ENCODE results near the gene CEP57L1. TPM values are rescaled to one million over a fixed set of nuclear protein-coding genes. Genes with fewer than 3 reads are reported as not detected.
"Not testable (repeated sequence)": the region's sequence is repeated elsewhere in the genome, so short reads cannot be mapped to it uniquely, and the experiment has no call there.

CEP57L1 gene
- total RNA-seq, 2 experiments from 2014 or later: 23.8 to 36.9 TPM

DNA sequence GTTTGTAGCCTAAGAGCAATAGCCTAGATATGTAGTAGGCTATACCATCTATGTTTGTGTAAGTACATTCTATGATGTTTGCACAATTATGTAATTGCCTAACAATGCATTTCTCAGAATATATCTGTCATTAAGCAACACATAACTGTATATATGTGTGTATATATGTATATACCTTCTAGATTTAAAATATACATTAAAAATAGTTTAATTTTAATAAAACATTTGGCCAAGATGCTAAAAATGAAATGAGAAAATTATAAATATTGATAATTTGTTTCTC, 21.2 kb upstream of the CEP57L1 start:
- ATAC-seq (no peak), DNase-seq (no peak)
- H3K4me3 Mint-ChIP-seq: no peak overlapping the region
- peaks cover 19% of the 10 kb centered on the region for H3K4me1 Mint-ChIP-seq
- ChIA-PET POLR2A (no interaction called here), CTCF (interaction anchor here (0.8 to 6.1 kb wide), 26 partner anchors 8 to 531 kb away, joined by 3 to 106 read pairs (median 6); partner anchors contain the start of genes CEP57L1 and SESN1)
- intact Hi-C loops (cut with DNase I, micrococcal nuclease): loop anchor here (5.0 kb wide), 4 partner anchors 162 to 517 kb away; no protein-coding TSS in a partner anchor
- no peak overlapping the region for H3K27ac Mint-ChIP-seq
- H3K27me3 Mint-ChIP-seq: no peaks in the 10 kb centered on the region
- H3K9me3 Mint-ChIP-seq (ENCODE audit: low read depth): no peaks in the 10 kb centered on the region
- H3K36me3 Mint-ChIP-seq (ENCODE audit: low read depth): no peaks in the 10 kb centered on the region

DNA sequence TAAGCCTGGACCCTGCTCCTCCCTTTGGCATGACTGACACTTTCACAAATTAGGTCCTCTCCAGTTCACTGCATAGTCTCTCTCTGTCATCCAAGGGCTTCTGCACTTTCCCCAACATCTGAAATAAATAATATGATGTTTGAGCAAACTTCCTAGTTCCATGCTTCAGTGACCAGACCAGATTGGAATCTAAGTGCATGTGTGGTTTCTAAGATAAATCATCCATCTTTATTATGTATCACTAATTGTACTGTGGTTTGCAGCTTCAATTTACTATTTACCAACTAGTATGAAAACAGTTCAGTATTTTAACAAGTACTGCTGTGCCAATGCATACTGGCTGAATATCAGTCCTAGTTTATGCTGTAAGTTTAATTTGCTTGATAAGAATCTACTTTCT, 19.4 kb upstream of the CEP57L1 start:
- H3K9me3 Mint-ChIP-seq (ENCODE audit: low read depth): no peaks in the 10 kb centered on the region
- peaks cover 16% of the 10 kb centered on the region for H3K4me1 Mint-ChIP-seq
- intact Hi-C loops (cut with DNase I, micrococcal nuclease): no loop called here
- DNase-seq (no peak), ATAC-seq (no peak)
- H3K27ac Mint-ChIP-seq: no peak overlapping the region
- no peaks in the 10 kb centered on the region for H3K36me3 Mint-ChIP-seq (ENCODE audit: low read depth)
- H3K4me3 Mint-ChIP-seq: no peak overlapping the region
- H3K27me3 Mint-ChIP-seq: no peaks in the 10 kb centered on the region
- CTCF ChIA-PET: interaction anchor here (0.5 to 6.1 kb wide), 5 partner anchors 12 to 533 kb away, joined by 3 to 106 read pairs (median 4); no protein-coding TSS in a partner anchor
- POLR2A ChIA-PET: no interaction called here

DNA sequence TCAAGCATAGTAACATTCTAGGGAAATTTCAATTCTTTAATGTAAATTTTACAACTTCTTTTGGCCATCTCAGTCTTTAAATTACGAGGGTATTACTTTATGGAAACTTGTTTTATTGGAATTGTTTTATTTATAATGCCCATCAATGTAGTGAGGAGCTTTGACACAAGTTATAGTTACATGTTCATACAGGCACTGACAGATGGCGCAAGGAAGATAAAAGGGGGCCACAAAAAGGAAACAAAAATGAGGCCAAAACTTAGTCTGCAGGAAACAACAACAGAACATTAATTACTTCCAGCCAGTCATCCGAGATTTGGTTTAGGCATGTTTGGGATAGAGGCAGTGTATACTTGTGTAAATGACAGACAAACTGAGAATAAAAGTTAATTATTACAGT, 18.9 kb upstream of the CEP57L1 start:
- POLR2A ChIA-PET: no interaction called here
- DNase-seq: no peak
- intact Hi-C loops (cut with DNase I, micrococcal nuclease): no loop called here
- Mint-ChIP-seq H3K27ac (no peak overlapping the region), H3K9me3 (ENCODE audit: low read depth) (no peaks in the 10 kb centered on the region), H3K27me3 (no peaks in the 10 kb centered on the region), H3K36me3 (ENCODE audit: low read depth) (no peaks in the 10 kb centered on the region), H3K4me1 (peaks cover 11% of the 10 kb centered on the region), H3K4me3 (no peak overlapping the region)
- ATAC-seq: no peak
- CTCF ChIA-PET: interaction anchor here (2.4 to 6.1 kb wide), 2 partner anchors 12 to 533 kb away, joined by 8 to 106 read pairs; no protein-coding TSS in a partner anchor

DNA sequence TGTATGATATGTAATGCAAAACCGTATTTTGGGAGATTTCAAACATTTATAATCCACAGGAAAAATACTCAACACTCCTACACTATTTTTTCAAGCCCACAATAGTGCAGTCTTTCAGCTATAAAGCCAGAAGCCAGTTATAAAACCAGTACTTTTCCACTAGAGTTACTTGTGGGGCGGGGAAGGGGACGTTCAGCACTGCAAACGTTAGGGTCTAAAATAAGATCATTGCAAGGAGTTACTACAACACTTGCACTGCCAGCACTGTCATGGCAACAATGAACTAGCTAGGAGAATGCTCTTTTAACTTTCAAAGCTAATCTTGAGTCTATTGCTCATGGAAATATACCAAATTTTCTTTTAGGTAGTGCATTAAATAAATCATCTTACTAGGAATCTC, 15.3 kb upstream of the CEP57L1 start:
- DNase-seq (no peak), ATAC-seq (no peak)
- ChIA-PET CTCF (interaction anchor here (0.7 to 1.2 kb wide), 3 partner anchors 14 to 973 kb away, joined by 3 to 6 read pairs (median 3); no protein-coding TSS in a partner anchor), POLR2A (interaction anchor here (0.7 kb wide), 1 partner anchor 9 kb away, joined by 3 read pairs; no protein-coding TSS in a partner anchor)
- peaks cover 4% of the 10 kb centered on the region for H3K4me1 Mint-ChIP-seq
- H3K27ac Mint-ChIP-seq: no peak overlapping the region
- H3K4me3 Mint-ChIP-seq: no peak overlapping the region
- intact Hi-C loops (cut with DNase I, micrococcal nuclease): no loop called here
- H3K27me3 Mint-ChIP-seq: no peaks in the 10 kb centered on the region
- H3K9me3 Mint-ChIP-seq (ENCODE audit: low read depth): no peaks in the 10 kb centered on the region
- H3K36me3 Mint-ChIP-seq (ENCODE audit: low read depth): no peaks in the 10 kb centered on the region

DNA sequence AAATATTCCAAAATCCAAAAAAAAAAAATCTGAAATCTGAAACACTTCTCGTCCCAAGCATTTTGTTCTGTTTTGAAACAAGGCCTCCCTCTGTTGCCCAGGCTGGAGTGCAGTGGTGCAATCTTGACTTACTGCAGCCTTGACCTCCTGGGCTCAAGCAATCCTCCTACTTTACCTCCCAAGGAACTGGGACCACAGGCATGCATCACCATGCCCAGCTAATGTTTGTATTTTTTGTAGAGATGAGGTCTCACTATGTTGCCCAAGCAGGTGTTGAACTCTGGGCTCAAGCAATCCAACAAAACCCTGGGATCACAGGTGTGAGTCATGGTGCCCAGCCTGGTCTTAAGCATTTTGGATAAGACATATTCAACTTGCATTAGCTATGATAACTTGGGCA, 14.3 kb upstream of the CEP57L1 start:
- H3K4me1 Mint-ChIP-seq: peaks cover 4% of the 10 kb centered on the region
- H3K36me3 Mint-ChIP-seq (ENCODE audit: low read depth): no peaks in the 10 kb centered on the region
- no peaks in the 10 kb centered on the region for H3K9me3 Mint-ChIP-seq (ENCODE audit: low read depth)
- ATAC-seq (no peak), DNase-seq (no peak)
- no peak overlapping the region for H3K27ac Mint-ChIP-seq
- H3K27me3 Mint-ChIP-seq: no peaks in the 10 kb centered on the region
- ChIA-PET POLR2A (no interaction called here), CTCF (interaction anchor here (0.8 to 2.3 kb wide), 2 partner anchors 8 to 113 kb away, joined by 7 to 12 read pairs; no protein-coding TSS in a partner anchor)
- no peak overlapping the region for H3K4me3 Mint-ChIP-seq
- intact Hi-C loops (cut with DNase I, micrococcal nuclease): no loop called here

DNA sequence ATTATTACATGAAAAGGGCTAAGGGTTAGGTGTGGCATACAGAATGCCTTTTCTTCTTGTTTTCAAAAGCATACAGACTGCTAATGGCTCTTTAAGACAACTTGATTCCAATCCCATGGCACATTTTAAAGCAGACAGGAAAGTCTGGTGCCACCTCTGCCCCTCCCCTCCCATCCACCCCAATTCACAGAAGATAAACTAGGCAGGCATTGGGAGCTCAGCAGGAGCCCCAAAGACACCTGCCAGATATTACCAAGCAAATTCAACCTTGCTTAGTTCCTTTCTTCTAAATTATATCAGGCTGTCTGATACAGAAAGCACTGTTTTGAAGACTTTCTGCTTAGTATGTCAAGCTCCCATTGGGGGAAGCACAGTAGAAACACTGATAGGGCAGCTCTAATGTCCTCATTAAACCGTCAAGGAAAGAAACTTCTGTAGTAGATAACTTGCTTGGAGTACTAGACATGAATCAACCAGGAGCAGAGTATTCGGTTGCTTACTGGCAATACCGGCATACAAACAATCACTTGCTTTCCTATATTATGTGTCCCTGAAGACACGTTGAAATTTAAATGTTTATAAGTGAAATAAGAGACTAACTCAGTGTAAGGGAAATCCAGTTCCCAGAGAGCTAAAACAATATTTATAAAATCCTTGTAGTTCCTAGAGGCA, 13.7 kb upstream of the CEP57L1 start:
- POLR2A ChIA-PET: no interaction called here
- H3K27me3 Mint-ChIP-seq: no peaks in the 10 kb centered on the region

DNA sequence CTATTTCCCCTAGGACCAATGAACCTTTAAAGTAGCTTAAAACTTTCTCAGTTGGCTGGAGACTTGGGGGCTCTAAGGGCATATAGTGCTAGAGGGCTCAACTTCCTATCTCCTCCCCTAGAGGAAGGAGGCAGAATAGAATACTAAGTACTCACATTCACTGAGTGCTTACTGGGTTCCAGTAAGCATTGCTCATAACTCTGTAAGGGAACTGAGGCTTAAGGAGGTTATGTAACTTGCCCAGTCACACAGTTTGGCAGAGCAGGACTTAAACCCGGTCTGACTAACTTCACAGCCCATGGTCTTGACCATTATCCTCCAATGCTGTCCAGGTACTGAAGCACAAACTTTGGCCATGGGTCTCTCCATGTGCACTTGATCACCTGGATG, 13.1 kb upstream of the CEP57L1 start:
- ATAC-seq: peak; percentile 75
- Mint-ChIP-seq H3K4me3 (no peak overlapping the region), H3K36me3 (ENCODE audit: low read depth) (no peaks in the 10 kb centered on the region), H3K27ac (no peak overlapping the region), H3K27me3 (no peaks in the 10 kb centered on the region), H3K9me3 (ENCODE audit: low read depth) (no peaks in the 10 kb centered on the region), H3K4me1 (peaks cover 5% of the 10 kb centered on the region)
- POLR2A ChIA-PET: no interaction called here
- CTCF ChIA-PET: interaction anchor here (2.3 kb wide), 1 partner anchor 9 kb away, joined by 12 read pairs; no protein-coding TSS in a partner anchor
- no peak for DNase-seq
- intact Hi-C loops (cut with DNase I, micrococcal nuclease): no loop called here

More for the DNA sequence above, 13.7 kb upstream of the CEP57L1 start:
- H3K36me3 Mint-ChIP-seq (ENCODE audit: low read depth): no peaks in the 10 kb centered on the region
- no peaks in the 10 kb centered on the region for H3K9me3 Mint-ChIP-seq (ENCODE audit: low read depth)
- CTCF ChIA-PET: interaction anchor here (0.8 to 2.3 kb wide), 2 partner anchors 8 to 113 kb away, joined by 7 to 12 read pairs; no protein-coding TSS in a partner anchor
- no peak overlapping the region for H3K27ac Mint-ChIP-seq
- no peak overlapping the region for H3K4me3 Mint-ChIP-seq
- no peak for DNase-seq
- ATAC-seq: no peak
- intact Hi-C loops (cut with DNase I, micrococcal nuclease): no loop called here
- H3K4me1 Mint-ChIP-seq: peaks cover 4% of the 10 kb centered on the region

DNA sequence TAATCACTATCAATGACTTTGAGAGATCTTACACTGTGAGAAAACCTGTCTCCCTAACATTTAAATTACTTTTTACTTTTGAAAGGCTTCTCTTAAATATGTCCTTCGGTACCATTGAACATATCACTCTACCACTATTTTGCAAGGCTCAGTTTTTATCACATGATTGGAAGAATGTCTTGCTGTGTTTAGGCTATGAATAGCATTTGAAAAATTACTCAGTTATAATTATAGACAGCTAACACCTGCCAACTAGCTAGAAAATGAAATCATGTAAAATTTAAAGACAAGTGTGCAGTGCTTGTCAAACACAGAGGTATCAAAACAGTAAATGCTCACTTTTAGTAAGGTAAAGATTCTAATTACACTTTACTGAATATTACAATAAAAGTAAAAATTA, 11.7 kb upstream of the CEP57L1 start:
- intact Hi-C loops (cut with DNase I, micrococcal nuclease): no loop called here
- Mint-ChIP-seq H3K36me3 (ENCODE audit: low read depth) (no peaks in the 10 kb centered on the region), H3K27me3 (no peaks in the 10 kb centered on the region), H3K4me1 (peaks cover 7% of the 10 kb centered on the region), H3K9me3 (ENCODE audit: low read depth) (no peaks in the 10 kb centered on the region), H3K27ac (no peak overlapping the region), H3K4me3 (no peak overlapping the region)
- ChIA-PET POLR2A (no interaction called here), CTCF (interaction anchor here (1.1 to 3.0 kb wide), 2 partner anchors 11 to 191 kb away, joined by 3 to 25 read pairs; no protein-coding TSS in a partner anchor)
- DNase-seq (no peak), ATAC-seq (no peak)

DNA sequence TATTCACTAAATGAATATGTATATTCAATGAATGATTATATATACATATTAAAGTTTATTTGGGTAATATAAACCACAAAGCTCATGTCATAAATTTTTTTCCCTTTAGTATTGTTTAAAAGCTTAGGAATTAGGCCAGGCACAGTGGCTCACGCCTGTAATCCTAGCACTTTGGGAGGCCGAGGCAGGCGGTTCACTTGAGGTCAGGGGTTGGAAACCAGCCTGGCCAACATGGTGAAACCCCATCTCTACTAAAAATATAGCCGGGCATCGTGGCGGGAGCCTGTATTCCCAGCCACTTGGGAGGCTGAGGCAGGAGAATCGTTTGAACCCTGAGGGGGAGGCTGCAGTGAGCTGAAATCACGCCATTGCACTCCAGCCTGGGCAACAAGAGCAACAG, 11.2 kb upstream of the CEP57L1 start:
- DNase-seq; H3K36me3 Mint-ChIP-seq (ENCODE audit: low read depth); POLR2A ChIA-PET; ATAC-seq; H3K4me1 Mint-ChIP-seq; H3K9me3 Mint-ChIP-seq (ENCODE audit: low read depth); H3K27me3 Mint-ChIP-seq; H3K4me3 Mint-ChIP-seq; intact Hi-C loops (cut with DNase I, micrococcal nuclease); H3K27ac Mint-ChIP-seq: not testable (repeated sequence)
- CTCF ChIA-PET: interaction anchor here (0.7 to 3.0 kb wide), 6 partner anchors 11 to 240 kb away, joined by 3 to 25 read pairs (median 3); no protein-coding TSS in a partner anchor

DNA sequence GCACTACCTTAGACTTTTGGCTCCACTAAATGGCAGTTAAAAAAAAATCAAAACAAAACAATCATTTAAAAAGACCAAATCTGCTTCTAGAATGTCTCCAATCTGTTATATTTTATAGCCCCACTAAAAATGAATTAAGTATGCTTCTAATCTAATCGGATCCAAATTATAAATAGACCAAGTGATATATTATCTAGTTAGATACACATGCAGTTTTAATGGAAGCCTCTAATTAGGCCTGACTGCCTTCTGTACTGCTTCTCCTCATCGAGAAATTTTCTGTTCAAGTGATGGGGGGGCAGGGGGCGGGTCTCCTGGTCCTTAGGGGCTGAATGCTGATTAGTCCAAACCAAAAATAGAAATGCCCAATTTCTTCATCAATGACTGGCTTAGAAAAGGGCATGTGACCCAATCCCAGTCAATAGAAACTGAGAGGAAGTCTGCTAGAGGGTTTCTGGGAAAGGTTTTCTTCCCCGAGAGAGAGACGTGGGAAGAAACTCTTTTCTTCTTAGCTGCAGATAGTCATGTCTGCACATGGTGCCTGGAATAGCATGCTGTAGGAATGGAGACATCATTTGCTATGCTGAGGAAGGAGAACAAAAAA, 7.5 kb upstream of the CEP57L1 start:
- ATAC-seq (no peak), DNase-seq (no peak)
- Mint-ChIP-seq H3K4me1 (peaks cover 28% of the 10 kb centered on the region), H3K27ac (no peak overlapping the region), H3K4me3 (no peak overlapping the region), H3K36me3 (ENCODE audit: low read depth) (no peaks in the 10 kb centered on the region), H3K9me3 (ENCODE audit: low read depth) (no peaks in the 10 kb centered on the region), H3K27me3 (no peaks in the 10 kb centered on the region)
- POLR2A ChIA-PET: no interaction called here
- intact Hi-C loops (cut with DNase I, micrococcal nuclease): no loop called here
- CTCF ChIA-PET: interaction anchor here (3.0 kb wide), 1 partner anchor 12 kb away, joined by 8 read pairs; no protein-coding TSS in a partner anchor

DNA sequence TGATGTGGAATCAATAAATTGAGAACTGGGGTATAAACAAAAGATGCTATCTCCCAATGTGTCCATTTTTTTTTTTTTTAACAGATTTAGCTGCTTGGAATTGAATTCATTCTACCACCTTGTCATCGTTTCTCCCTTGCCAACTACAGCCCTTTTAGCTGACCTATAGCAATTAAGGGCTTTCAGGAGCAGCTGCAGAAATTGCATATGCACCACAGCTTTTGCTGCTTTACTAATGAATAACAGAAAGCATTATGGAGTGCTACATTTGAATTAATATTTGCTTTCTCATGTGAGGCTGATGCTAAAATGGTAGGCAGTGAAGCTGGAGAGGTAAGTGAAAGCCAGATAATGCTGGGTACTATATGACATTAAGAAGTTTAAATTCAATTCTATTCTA, 6.3 kb upstream of the CEP57L1 start:
- Mint-ChIP-seq H3K27ac (no peak overlapping the region), H3K4me3 (no peak overlapping the region), H3K4me1 (peaks cover 32% of the 10 kb centered on the region), H3K9me3 (ENCODE audit: low read depth) (no peaks in the 10 kb centered on the region), H3K27me3 (no peaks in the 10 kb centered on the region), H3K36me3 (ENCODE audit: low read depth) (no peaks in the 10 kb centered on the region)
- no peak for DNase-seq
- intact Hi-C loops (cut with DNase I, micrococcal nuclease): no loop called here
- ChIA-PET CTCF (interaction anchor here (0.5 to 3.0 kb wide), 4 partner anchors 14 to 681 kb away, joined by 3 to 8 read pairs (median 4); no protein-coding TSS in a partner anchor), POLR2A (no interaction called here)
- no peak for ATAC-seq

Measured in activated CD4-positive, alpha-beta T cell treated with anti-CD3 and anti-CD28 coated beads for 36 hours (primary cell).